GM19099 (cell line): ENCODE data around the gene VCL.

Experiments used
- POLR2A ChIP-seq: IDR thresholded peaks from 3 replicates; pipeline ENCODE4 v1.6.1; 2011; ENCODE audit warnings: low read depth; ENCODE audit not compliant: insufficient read length; ENCODE audit errors: extremely low read depth

The VCL gene

GRCh38 chr10:74047304-74047703, 49.4 kb downstream of the VCL start:
- TF ChIP-seq POLR2A: no peak

- TF ChIP-seq POLR2A: no peak
These were observed 50.0 kb downstream of the VCL start for GRCh38 chr10:74047871-74048270.

DNA sequence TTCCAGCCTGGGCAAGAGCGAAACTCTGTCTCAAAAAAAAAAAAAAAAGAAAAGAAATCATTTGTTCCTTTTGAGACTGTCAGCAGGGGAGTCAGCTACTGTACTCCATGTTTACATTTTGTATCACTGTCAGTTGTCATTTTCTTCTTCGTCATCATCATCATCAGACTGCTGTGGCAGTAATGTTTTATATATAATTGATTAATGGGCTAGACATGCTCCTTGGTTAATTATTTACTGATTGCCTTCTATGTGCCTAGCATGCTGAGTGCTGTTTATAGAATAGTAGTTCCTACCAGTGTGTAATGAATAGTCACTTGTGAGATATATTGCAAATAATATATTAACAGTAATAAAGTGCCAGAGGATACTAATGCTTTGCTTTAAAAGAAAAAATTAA, 50.5 kb downstream of the VCL start:
- TF ChIP-seq POLR2A: no peak

DNA sequence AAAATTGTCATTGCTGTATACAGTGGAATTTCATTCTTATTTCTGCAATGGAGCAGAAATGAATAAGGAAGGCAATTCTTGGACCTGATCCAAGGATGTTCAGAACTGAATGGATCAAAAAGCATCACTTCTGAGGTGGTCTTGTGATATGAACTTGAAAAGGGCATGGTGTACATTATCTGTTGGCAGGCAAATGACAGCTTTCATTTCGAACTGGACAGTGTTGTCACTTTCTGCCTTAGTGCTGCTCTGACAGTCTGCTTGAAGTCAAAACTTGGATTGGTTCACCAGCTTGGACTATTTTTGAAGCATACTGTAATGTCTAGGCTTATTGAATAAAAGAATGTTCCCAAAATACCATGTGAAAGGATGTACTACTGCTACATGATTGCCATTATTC, 52.0 kb downstream of the VCL start:
- no peak for TF ChIP-seq POLR2A

DNA sequence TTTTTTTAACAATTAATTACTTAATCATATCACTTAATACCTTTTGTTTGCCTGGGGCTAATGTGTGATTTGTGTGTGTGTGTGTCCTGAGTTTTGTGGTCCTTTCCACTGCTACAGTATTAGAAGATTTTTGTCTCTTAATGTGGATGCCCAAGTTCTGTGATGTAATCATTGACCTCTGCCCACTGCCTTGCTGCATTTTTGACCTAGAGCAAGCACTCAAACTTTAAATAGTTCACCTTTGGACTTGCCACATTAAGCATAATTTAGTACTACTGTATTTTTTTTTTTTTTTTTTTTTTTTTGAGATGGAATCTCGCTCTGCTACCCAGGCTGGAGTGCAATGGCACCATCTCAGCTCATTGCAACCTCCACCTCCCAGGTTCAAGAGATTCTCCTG, 52.7 kb downstream of the VCL start:
- no peak for TF ChIP-seq POLR2A

GRCh38 chr10:74051736-74052342, 53.9 kb downstream of the VCL start:
- TF ChIP-seq POLR2A: no peak

GRCh38 chr10:74052994-74053393, 55.1 kb downstream of the VCL start:
- TF ChIP-seq POLR2A: no peak

DNA sequence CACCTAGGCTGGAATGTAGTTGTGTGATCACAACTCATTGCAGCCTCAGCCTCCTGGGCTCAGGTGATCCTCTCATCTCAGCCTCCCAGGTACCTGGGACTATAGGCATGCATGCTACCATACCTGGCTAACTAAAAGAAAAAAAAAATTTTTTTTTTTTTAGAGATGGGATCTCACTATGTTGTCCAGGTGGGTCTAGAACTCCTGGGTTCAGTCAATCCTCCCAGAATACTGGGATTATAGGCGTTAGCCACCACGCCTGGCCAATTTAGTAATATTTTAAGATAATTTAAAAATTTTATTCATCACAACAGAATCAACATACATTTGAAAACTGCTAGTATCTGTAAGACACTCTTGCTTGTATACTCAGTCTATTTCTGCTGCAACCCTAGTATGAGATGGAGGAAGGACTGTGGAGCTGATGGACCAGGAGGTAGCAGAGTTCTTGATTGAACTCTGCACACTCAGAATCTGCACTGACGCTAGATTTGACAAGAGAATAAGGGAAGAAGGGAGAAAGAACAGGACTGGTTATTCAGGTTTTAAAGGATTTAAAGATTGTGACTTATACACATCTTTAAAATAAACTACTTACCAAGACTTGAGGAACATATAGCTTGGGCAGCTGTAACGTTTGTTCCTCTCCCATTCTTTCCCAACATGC, 57.6 kb downstream of the VCL start:
- TF ChIP-seq POLR2A: no peak

DNA sequence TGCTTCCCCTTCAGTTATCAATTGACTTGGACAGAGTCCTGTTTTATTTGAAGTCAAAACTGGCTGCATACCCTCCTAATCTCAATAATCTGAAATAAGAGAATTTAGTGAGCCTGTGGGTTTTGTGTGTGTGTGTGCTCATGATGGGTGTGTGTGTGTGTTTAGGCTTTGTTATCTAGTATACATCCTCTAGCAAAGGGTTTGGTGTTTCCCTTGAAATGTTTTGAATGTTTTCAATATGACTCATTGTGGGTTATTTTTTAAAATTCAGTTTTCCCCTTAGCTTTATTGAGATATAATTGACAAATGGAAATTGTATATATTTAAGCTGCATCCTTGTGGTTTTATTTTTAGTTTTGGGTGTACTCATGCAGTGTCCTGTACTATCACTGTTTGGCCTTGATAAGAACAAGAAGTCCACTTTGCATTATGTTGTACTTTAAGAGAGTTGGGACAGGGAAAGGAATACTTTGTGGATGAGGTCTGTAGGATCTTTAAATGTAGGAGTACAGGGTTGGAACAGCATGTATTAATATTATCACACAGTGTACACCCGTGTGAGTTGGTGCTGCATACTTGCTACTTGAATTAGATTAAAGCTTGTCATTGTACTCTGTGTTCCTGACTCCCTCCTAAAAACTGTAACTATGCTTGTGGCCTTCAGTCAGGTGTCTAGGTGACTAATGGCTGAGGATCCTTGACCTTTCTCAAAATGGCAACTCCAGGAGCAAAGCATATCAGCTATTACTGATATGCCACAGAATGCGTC, 58.3 kb downstream of the VCL start:
- no peak for TF ChIP-seq POLR2A

DNA sequence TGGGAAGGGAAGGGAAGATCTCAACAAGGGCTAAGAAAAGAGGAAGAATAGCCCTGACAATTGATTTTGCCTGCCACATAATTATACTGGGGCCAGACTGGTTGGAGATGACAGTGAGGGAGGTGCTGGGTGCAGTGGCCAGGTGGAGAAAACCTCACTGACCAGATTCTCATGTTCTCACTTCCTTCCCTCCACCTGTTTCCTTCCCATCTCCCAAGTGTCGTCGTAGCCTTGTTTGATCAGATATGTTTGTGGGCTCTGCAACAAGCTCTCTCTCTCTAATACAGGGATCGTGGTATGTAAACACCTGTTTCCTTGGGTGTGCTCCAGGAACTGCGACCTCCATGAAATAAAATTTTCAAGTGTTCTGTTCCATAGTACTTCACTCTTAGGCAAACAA, 60.2 kb downstream of the VCL start:
- no peak for TF ChIP-seq POLR2A

DNA sequence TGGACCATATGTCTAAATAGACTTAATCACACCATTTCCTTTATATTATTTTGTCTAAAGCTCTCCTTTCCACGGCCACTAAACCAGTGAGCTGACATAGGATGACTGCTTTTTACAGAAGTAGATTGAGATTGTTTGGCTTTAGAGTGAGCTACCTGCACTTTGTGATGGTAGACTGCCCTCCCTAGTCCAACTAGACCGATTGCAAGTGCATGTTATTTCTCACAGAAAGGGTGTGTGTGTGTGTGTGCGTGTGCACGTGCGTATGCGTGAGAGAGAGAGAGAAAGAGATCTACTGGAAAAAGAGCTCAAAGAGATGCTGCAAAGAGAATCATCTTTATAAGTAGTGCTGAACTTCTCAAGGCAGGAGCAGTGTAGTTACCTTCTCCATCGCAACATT, 60.7 kb downstream of the VCL start:
- TF ChIP-seq POLR2A: no peak

- TF ChIP-seq POLR2A: no peak
These were observed 63.2 kb downstream of the VCL start for GRCh38 chr10:74061104-74061503.

- no peak for TF ChIP-seq POLR2A
These were observed 65.3 kb downstream of the VCL start for GRCh38 chr10:74063256-74063655.

- no peak for TF ChIP-seq POLR2A
These were observed 69.7 kb downstream of the VCL start for GRCh38 chr10:74067373-74068352.

- TF ChIP-seq POLR2A: no peak
These were observed 73.2 kb downstream of the VCL start for GRCh38 chr10:74071157-74071556.

DNA sequence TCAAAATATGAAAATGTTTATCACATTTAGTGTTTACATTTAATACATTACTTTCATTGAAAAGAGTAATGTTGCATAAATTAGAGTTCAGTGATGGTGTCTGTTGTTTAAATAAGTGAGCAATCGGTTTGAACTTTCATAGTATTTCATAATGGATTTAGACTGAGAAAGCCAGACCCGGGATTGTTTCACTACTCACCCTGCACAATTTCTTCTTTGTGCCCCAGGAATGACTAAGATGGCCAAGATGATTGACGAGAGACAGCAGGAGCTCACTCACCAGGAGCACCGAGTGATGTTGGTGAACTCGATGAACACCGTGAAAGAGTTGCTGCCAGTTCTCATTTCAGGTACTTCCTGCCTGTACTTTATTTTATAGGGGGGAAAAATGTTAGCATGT, 74.6 kb downstream of the VCL start:
- TF ChIP-seq POLR2A: no peak

GRCh38 chr10:74075906-74076305, 78.0 kb downstream of the VCL start:
- no peak for TF ChIP-seq POLR2A
